ENCODE results near the gene MPRIP. TPM values are rescaled to one million over a fixed set of nuclear protein-coding genes. Genes with fewer than 3 reads are reported as not detected.
"Not testable (repeated sequence)": the region's sequence is repeated elsewhere in the genome, so short reads cannot be mapped to it uniquely, and the experiment has no call there.

MPRIP gene
- total RNA-seq, 1 experiment from 2014 or later, result 1,274 TPM

DNA sequence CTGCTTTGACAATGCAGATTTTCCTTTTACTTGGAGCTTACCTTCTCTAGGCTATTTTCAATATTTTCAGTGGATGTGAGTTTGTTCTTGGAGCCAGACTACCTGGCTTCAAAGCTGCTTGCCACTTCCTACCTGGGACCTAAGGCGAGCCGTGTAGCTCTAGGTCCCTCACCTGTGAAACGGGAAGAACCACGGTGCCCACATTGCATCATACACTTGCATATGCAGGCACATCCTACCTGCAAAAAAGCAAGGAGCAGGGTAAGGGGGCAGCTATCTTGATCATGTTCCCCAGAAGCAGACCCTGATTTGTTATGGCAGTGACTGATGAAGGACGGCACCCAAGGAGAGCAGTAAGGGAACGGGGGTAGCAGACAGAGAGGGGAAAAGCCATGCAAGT is 27.0 kb upstream of the MPRIP start:
- H3K4me2 ChIP-seq (ENCODE audit: low read length), result peak overlapping the region; percentile 61
- no peaks in the 10 kb centered on the region for H3K27me3 ChIP-seq (ENCODE audit: low read length)
- TSS peak; percentile 42 for BruUV-seq (replicated peaks)
- peak overlapping the region; percentile 88 for H3K9ac ChIP-seq (ENCODE audit: low read length)
- H4K20me1 ChIP-seq (ENCODE audit: low read length), result no peaks in the 10 kb centered on the region
- peaks cover 48% of the 10 kb centered on the region for H3K79me2 ChIP-seq (ENCODE audit: low read length)
- H3K27ac ChIP-seq (ENCODE audit: low read length), result peak overlapping the region; percentile 96
- H3K4me3 ChIP-seq (ENCODE audit: low read length), result peak overlapping the region; percentile 10; the same call in 1 of the 2 replicates
- CTCF ChIA-PET, result no interaction called here
- no peak overlapping the region for H2AFZ ChIP-seq (ENCODE audit: low read length)
- H3K4me1 ChIP-seq (ENCODE audit: insufficient read depth, low read length), result peaks cover 67% of the 10 kb centered on the region
- H3K36me3 ChIP-seq (ENCODE audit: low read depth, low read length), result no peaks in the 10 kb centered on the region
- H3F3A ChIP-seq (ENCODE audit: low read length, unreplicated experiment), result no peaks in the 10 kb centered on the region
- ATAC-seq (no peak), DNase-seq (peak; percentile 35)
- no peaks in the 10 kb centered on the region for H3K9me2 ChIP-seq (replicated peaks; ENCODE audit: low read length)
- intact Hi-C loops (cut with micrococcal nuclease), result no loop called here
- TF ChIP-seq EZH2phosphoT487 (IDR thresholded peaks at IDR 0.05; ENCODE audit: borderline replicate concordance, low read length) (no peak), EZH2 (IDR thresholded peaks at IDR 0.05; ENCODE audit: low read length, unreplicated experiment) (no peak)
- TF ChIP-seq, protein P1, sequence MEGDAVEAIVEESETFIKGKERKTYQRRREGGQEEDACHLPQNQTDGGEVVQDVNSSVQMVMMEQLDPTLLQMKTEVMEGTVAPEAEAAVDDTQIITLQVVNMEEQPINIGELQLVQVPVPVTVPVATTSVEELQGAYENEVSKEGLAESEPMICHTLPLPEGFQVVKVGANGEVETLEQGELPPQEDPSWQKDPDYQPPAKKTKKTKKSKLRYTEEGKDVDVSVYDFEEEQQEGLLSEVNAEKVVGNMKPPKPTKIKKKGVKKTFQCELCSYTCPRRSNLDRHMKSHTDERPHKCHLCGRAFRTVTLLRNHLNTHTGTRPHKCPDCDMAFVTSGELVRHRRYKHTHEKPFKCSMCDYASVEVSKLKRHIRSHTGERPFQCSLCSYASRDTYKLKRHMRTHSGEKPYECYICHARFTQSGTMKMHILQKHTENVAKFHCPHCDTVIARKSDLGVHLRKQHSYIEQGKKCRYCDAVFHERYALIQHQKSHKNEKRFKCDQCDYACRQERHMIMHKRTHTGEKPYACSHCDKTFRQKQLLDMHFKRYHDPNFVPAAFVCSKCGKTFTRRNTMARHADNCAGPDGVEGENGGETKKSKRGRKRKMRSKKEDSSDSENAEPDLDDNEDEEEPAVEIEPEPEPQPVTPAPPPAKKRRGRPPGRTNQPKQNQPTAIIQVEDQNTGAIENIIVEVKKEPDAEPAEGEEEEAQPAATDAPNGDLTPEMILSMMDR (conservative IDR thresholded peaks at IDR 0.05; ENCODE audit: low read depth, low read length), result no peak
- POLR2A ChIA-PET (ENCODE audit: unreplicated experiment), result interaction anchor here (0.7 to 0.8 kb wide), 2 partner anchors 13 to 42 kb away, joined by 3 read pairs; no protein-coding TSS in a partner anchor
- no peaks in the 10 kb centered on the region for H3K9me3 ChIP-seq (ENCODE audit: low read length)

GRCh38 chr17:17016199-17017197 is 25.8 kb upstream of the MPRIP start:
- H4K20me1 ChIP-seq (ENCODE audit: low read length); H3F3A ChIP-seq (ENCODE audit: low read length, unreplicated experiment); H3K9me2 ChIP-seq (replicated peaks; ENCODE audit: low read length); H3K9me3 ChIP-seq (ENCODE audit: low read length); intact Hi-C loops (cut with micrococcal nuclease); CTCF ChIA-PET; H3K4me2 ChIP-seq (ENCODE audit: low read length); ATAC-seq; H3K27me3 ChIP-seq (ENCODE audit: low read length); H3K36me3 ChIP-seq (ENCODE audit: low read depth, low read length); H2AFZ ChIP-seq (ENCODE audit: low read length); BruUV-seq (replicated peaks); H3K4me3 ChIP-seq (ENCODE audit: low read length): not testable (repeated sequence)
- Histone ChIP-seq H3K4me1 (ENCODE audit: insufficient read depth, low read length) (peaks cover 61% of the 10 kb centered on the region), H3K79me2 (ENCODE audit: low read length) (peaks cover 48% of the 10 kb centered on the region), H3K27ac (ENCODE audit: low read length) (peak overlapping the region; percentile 96), H3K9ac (ENCODE audit: low read length) (peak overlapping the region; percentile 88; the same call in 1 of the 2 replicates)
- DNase-seq, result peak; percentile 56
- POLR2A ChIA-PET (ENCODE audit: unreplicated experiment), result interaction anchor here (0.6 to 1.2 kb wide), 2 partner anchors 12 to 29 kb away, joined by 7 to 10 read pairs; no protein-coding TSS in a partner anchor

DNA sequence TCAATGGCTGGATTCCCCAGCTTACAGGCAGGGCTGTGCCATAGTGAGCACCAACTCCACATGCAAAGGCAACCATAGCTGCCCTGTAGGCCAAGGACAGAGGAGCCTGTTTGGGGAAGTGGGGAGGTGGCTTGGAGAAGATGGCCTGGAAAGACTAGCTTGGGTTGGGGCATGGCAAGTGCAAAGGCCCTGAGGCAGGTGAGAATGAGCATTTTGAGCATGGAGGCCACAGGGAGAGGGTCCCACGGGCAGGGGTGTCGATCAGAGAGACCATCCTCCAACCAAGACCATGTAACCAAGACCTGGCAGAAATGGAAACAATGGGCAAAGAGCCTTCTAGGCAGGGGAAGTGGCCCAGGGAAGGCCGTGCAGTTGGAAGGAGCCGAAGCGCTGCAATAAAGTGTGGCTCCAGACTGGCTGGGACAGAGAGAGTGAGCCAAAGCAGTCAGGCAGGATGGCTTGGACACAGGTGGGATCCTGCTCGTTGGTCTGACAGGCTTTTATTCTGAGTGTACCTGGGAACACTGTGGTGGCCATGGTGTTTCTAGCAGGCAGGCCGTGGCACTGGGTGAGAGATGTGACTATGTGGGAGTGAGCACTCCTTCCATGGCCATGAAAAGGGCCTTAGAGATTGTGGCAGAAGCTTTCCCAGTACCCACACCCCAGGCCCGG is 24.8 kb upstream of the MPRIP start:
- Histone ChIP-seq H3F3A (ENCODE audit: low read length, unreplicated experiment) (no peaks in the 10 kb centered on the region), H3K4me2 (ENCODE audit: low read length) (no peak overlapping the region), H3K27ac (ENCODE audit: low read length) (peak overlapping the region; percentile 96), H3K4me3 (ENCODE audit: low read length) (no peak overlapping the region), H3K27me3 (ENCODE audit: low read length) (no peaks in the 10 kb centered on the region), H3K9me2 (replicated peaks; ENCODE audit: low read length) (no peaks in the 10 kb centered on the region), H3K79me2 (ENCODE audit: low read length) (peaks cover 48% of the 10 kb centered on the region), H3K9ac (ENCODE audit: low read length) (peak overlapping the region; percentile 69; the same call in 1 of the 2 replicates), H3K36me3 (ENCODE audit: low read depth, low read length) (no peaks in the 10 kb centered on the region), H3K4me1 (ENCODE audit: insufficient read depth, low read length) (peaks cover 56% of the 10 kb centered on the region), H2AFZ (ENCODE audit: low read length) (no peak overlapping the region), H3K9me3 (ENCODE audit: low read length) (no peaks in the 10 kb centered on the region), H4K20me1 (ENCODE audit: low read length) (no peaks in the 10 kb centered on the region)
- BruUV-seq (replicated peaks), result no TSS peak
- POLR2A ChIA-PET (ENCODE audit: unreplicated experiment), result no interaction called here
- DNase-seq (no peak), ATAC-seq (no peak)
- CTCF ChIA-PET, result no interaction called here
- no peak for TF ChIP-seq EZH2phosphoT487 (IDR thresholded peaks at IDR 0.05; ENCODE audit: borderline replicate concordance, low read length)
- TF ChIP-seq, protein P1 (conservative IDR thresholded peaks at IDR 0.05; ENCODE audit: low read depth, low read length), result no peak
- TF ChIP-seq EZH2 (IDR thresholded peaks at IDR 0.05; ENCODE audit: low read length, unreplicated experiment), result no peak
- intact Hi-C loops (cut with micrococcal nuclease), result no loop called here
